ENCODE measurements around the gene PRIMA1.
A peak's percentile ranks its signal among the peaks of the same experiment; 100 is the strongest.
"Not testable (repeated sequence)": the region's sequence is repeated elsewhere in the genome, so short reads cannot be mapped to it uniquely, and the experiment has no call there.

PRIMA1 gene

GRCh38 chr14:93811020-93811419 is 22.7 kb upstream of the PRIMA1 start:
- TF ChIP-seq, protein P1, sequence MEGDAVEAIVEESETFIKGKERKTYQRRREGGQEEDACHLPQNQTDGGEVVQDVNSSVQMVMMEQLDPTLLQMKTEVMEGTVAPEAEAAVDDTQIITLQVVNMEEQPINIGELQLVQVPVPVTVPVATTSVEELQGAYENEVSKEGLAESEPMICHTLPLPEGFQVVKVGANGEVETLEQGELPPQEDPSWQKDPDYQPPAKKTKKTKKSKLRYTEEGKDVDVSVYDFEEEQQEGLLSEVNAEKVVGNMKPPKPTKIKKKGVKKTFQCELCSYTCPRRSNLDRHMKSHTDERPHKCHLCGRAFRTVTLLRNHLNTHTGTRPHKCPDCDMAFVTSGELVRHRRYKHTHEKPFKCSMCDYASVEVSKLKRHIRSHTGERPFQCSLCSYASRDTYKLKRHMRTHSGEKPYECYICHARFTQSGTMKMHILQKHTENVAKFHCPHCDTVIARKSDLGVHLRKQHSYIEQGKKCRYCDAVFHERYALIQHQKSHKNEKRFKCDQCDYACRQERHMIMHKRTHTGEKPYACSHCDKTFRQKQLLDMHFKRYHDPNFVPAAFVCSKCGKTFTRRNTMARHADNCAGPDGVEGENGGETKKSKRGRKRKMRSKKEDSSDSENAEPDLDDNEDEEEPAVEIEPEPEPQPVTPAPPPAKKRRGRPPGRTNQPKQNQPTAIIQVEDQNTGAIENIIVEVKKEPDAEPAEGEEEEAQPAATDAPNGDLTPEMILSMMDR (IDR thresholded peaks at IDR 0.05; ENCODE audit: extremely low read depth, insufficient read depth, missing control alignments), result no peak
- in situ Hi-C loops (cut with MboI; ENCODE audit: low pct_unique_long_range_greater_than_20kb, low sequenced_read_pairs, unreplicated experiment), result no loop called here
- DNase-seq (ENCODE audit: low spot score), result no peak

- DNase-seq (ENCODE audit: low spot score); in situ Hi-C loops (cut with MboI; ENCODE audit: low pct_unique_long_range_greater_than_20kb, low sequenced_read_pairs, unreplicated experiment): not testable (repeated sequence)
Observed at GRCh38 chr14:93809491-93810420, 21.5 kb upstream of the PRIMA1 start.

- TF ChIP-seq, protein P1 (IDR thresholded peaks at IDR 0.05; ENCODE audit: extremely low read depth, insufficient read depth, missing control alignments), result peak; percentile 30
- DNase-seq (ENCODE audit: low spot score), result no peak
- in situ Hi-C loops (cut with MboI; ENCODE audit: low pct_unique_long_range_greater_than_20kb, low sequenced_read_pairs, unreplicated experiment), result no loop called here
Observed at GRCh38 chr14:93804654-93805053, 16.4 kb upstream of the PRIMA1 start.

- no peak for DNase-seq (ENCODE audit: low spot score)
- in situ Hi-C loops (cut with MboI; ENCODE audit: low pct_unique_long_range_greater_than_20kb, low sequenced_read_pairs, unreplicated experiment), result no loop called here
- TF ChIP-seq, protein P1 (IDR thresholded peaks at IDR 0.05; ENCODE audit: extremely low read depth, insufficient read depth, missing control alignments), result no peak
Observed at GRCh38 chr14:93803408-93804318, 15.4 kb upstream of the PRIMA1 start.

DNA sequence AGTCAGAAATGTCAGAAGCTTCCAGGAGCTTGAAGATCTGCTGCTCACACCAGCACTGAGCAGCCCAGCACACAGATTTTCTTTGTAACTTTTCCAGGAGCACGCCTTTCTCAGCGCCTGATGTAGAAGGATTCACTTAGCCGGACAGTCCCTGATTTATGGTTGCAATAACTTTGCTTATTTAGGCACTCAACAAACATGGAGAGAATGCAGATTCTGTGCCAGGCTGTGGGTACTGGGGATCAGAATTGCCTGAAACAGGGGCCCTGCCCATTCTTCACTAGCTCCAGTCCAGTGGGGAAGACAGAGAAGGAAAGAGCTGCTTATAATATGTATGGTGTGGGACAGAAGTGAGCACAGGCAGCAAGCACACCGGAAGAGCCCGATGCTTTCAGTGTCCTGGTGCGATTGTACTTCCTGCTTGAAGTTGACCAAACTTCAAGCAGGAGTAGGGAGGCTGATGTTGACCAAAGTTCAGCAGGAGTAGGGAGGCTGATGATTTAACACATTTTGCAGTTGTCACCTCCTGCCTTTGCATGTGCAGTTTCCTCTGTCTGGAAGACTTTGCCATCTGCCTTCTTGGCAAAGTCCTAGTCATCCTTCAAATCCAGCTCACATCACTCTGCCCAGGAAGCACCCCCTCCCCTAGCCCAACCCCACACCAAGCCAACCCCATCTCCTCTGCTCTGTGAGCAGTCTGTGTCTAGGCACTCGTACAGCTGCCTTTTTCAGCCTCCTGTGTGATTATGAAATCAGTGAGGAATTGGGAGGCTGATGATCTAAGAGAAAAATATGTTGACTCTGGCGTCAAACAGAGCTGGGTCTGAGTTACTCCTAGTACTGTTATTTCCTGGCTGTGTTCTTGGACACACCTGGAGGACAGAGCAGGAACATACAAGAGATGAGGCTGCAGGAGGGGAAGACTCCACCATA is 12.0 kb upstream of the PRIMA1 start:
- in situ Hi-C loops (cut with MboI; ENCODE audit: low pct_unique_long_range_greater_than_20kb, low sequenced_read_pairs, unreplicated experiment), result no loop called here
- TF ChIP-seq, protein P1 (IDR thresholded peaks at IDR 0.05; ENCODE audit: extremely low read depth, insufficient read depth, missing control alignments), result no peak
- no peak for DNase-seq (ENCODE audit: low spot score)

DNA sequence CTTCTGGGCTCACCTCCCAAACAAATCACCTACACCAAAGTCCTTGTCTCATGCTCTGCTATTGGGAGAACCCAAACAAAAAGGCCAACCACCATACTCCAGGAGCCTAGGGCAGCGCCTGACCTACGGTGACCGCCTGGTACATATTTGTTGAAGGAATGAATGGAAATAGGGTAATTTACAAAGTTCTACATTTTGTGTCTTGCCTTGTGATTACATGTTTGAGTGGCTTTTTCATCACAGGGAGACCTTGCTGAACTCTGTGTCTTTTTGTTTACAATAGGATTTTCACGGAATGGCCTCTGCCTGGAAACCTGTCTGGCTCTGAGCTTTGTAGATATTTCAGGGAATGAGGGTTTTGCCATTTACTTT is 11.3 kb upstream of the PRIMA1 start:
- TF ChIP-seq, protein P1 (IDR thresholded peaks at IDR 0.05; ENCODE audit: extremely low read depth, insufficient read depth, missing control alignments), result no peak
- no peak for DNase-seq (ENCODE audit: low spot score)
- in situ Hi-C loops (cut with MboI; ENCODE audit: low pct_unique_long_range_greater_than_20kb, low sequenced_read_pairs, unreplicated experiment), result no loop called here
